GM23248 (cell line): Measurements from ENCODE around the gene GOLGA8M. TPM values are rescaled to one million over a fixed set of nuclear protein-coding genes. Genes with fewer than 3 reads are reported as not detected.
"Not testable (repeated sequence)": the region's sequence is repeated elsewhere in the genome, so short reads cannot be mapped to it uniquely, and the experiment has no call there.

Experiments
- DNase-seq: peaks from one replicate; pipeline ENCODE4 v3.0.0-alpha.2; 2015
- H2AFZ ChIP-seq: fragments of 200-600 bp; sonication (generic); 2 replicates; pipeline ENCODE4 v1.6.1; 2016; ENCODE audit warnings: antibody characterized with exemption
- H3F3A ChIP-seq: fragments of 200-600 bp; sonication (generic); 2 replicates; pipeline ENCODE4 v1.6.1; 2016; ENCODE audit warnings: mild to moderate bottlenecking, antibody characterized with exemption, mixed run types; ENCODE audit not compliant: insufficient read depth
- H3K27ac ChIP-seq: fragments of 200-600 bp; sonication (generic); 2 replicates; pipeline ENCODE4 v1.5.1; 2016; ENCODE audit warnings: mild to moderate bottlenecking
- H3K27me3 ChIP-seq: fragments of 200-600 bp; sonication (generic); replicated peaks from 2 replicates; pipeline ENCODE4 v1.6.1; 2016; ENCODE audit warnings: mild to moderate bottlenecking; ENCODE audit not compliant: insufficient read depth
- H3K36me3 ChIP-seq: fragments of 200-600 bp; sonication (generic); 2 replicates; pipeline ENCODE4 v1.6.1; 2016; ENCODE audit warnings: low read depth, mild to moderate bottlenecking
- H3K4me1 ChIP-seq: fragments of 200-600 bp; sonication (generic); 2 replicates; pipeline ENCODE4 v1.6.1; 2016; ENCODE audit warnings: mild to moderate bottlenecking; ENCODE audit not compliant: insufficient read depth
- H3K4me2 ChIP-seq: fragments of 200-600 bp; sonication (generic); one replicate; pipeline ENCODE4 v1.6.1; 2016; ENCODE audit warnings: mild to moderate bottlenecking; ENCODE audit not compliant: unreplicated experiment
- H3K4me3 ChIP-seq: fragments of 200-600 bp; sonication (generic); 2 replicates; pipeline ENCODE4 v1.5.1; 2016; ENCODE audit warnings: mild to moderate bottlenecking
- H3K79me2 ChIP-seq: fragments of 200-600 bp; sonication (generic); 2 replicates; pipeline ENCODE4 v1.6.1; 2016; ENCODE audit warnings: mild to moderate bottlenecking; ENCODE audit not compliant: insufficient read depth
- H3K9ac ChIP-seq: fragments of 200-600 bp; sonication (generic); 2 replicates; pipeline ENCODE4 v1.6.1; 2016; ENCODE audit warnings: mild to moderate bottlenecking
- H3K9me2 ChIP-seq: fragments of 200-600 bp; sonication (generic); 2 replicates; pipeline ENCODE4 v1.6.1; 2016; ENCODE audit warnings: mixed run types, mild to moderate bottlenecking, moderate library complexity; ENCODE audit not compliant: insufficient read depth
- H3K9me3 ChIP-seq: fragments of 200-600 bp; sonication (generic); one replicate; pipeline ENCODE4 v1.6.1; 2017; ENCODE audit warnings: low read depth
- H4K20me1 ChIP-seq: fragments of 200-600 bp; sonication (generic); 2 replicates; pipeline ENCODE4 v1.6.0; 2016; ENCODE audit not compliant: insufficient read depth
- WGBS, 2 experiments: methylation state at CpG; one replicate each; pipeline ENCODE4 v1.1.6; 2015 to 2017; ENCODE audit warnings: low lambda C conversion rate in 2 of 2, low coverage in 1 of 2; ENCODE audit errors: missing lambda C conversion rate in 2 of 2; 5-methylcytosine and 5-hydroxymethylcytosine counted together
- in situ Hi-C: fragments of 300-500 bp; cut with MboI; formaldehyde crosslinking; loops from 2 replicates; pipeline ENCODE4 v1.15.0; 2020
- polyA plus RNA-seq: library from polyadenylated mRNA; unstranded; fragments of >200 nt; fragmentation: Nextera tagmentation; extraction: Ambion mirVana; gene quantifications from 2 replicates; pipeline ENCODE4 v1.2.1, GENCODE V29; 2016
- total RNA-seq: library from RNA; depleted of rRNA; stranded (reverse); fragments of >200 nt; shearing (Covaris generic); gene quantifications from 2 replicates; pipeline ENCODE4 v1.2.3, GENCODE V29; 2014

The GOLGA8M gene
- total and polyA plus RNA-seq, 2 experiments from 2014 or later, result 0.48 TPM; not detected in 1

DNA sequence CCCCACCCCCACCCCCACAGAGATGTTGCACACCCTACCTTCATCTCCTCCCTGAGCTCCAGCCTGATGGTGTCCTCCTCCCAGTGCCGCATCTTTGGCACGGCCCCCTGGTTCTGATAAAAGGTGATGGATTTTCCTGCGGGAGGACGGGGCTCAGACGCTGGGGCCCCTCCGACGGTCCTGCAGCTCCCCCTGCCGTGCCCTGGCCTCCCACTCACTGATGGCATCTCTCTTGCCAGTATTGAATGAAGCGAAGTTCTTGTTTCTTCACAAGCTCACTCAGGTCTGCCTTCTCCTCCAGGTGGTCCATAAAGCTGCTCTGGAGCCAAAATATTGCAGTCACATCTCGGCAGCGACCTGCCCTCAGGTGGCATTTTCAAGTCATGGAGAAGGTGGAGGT is 9.8 kb downstream of the GOLGA8M start:
- H4K20me1 ChIP-seq, in situ Hi-C loops, H3K4me1 ChIP-seq, H3K9me3 ChIP-seq, H3K9ac ChIP-seq, H2AFZ ChIP-seq, H3K36me3 ChIP-seq, H3K4me3 ChIP-seq, H3K27ac ChIP-seq, H3K79me2 ChIP-seq, H3K27me3 ChIP-seq, H3K4me2 ChIP-seq, DNase-seq, H3K9me2 ChIP-seq, H3F3A ChIP-seq: not testable (repeated sequence)
- 60 to 78% methylated on average over 7 to 8 of the region's 11 CpGs for WGBS, 2 experiments

DNA sequence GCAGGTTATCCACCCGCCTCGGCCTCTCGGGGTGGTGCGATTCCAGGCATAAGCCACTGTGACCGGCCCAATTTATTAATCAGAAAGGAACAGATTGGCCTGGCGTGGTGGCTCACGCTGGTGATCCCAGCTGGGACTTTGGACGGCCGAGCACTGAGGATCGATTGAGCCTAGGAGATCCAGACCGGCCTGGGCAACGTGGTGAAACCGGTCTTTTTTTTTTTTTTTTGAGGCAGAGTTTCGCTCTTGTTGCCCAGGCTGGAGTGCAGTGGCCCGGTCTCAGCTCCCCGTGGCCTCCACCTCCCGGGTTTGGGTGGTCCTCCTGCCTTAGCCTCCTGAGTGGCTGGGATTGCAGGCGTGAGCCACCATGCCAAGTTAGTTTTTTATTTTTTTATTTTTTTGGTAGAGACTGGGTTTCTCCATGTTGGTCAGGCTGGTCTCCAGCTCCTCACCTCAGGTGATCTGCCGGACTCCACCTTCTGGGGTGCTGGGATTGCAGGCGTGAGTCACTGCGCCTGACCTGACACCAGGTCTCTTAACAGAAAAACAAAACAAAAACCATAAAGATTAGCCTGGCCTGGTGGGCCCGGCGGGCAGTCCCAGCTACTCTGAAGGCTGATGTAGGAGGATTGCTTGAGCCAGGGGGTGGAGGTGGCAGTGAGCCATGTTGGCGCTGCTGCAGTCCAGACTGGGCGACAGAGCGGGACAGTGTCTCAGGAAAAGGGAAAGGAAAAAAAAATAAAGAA is 18.0 kb downstream of the GOLGA8M start:
- WGBS, 2 experiments, result 90 to 91% methylated on average over 25 to 26 of the region's 26 CpGs
- H3F3A ChIP-seq, in situ Hi-C loops: not testable (repeated sequence)

DNA sequence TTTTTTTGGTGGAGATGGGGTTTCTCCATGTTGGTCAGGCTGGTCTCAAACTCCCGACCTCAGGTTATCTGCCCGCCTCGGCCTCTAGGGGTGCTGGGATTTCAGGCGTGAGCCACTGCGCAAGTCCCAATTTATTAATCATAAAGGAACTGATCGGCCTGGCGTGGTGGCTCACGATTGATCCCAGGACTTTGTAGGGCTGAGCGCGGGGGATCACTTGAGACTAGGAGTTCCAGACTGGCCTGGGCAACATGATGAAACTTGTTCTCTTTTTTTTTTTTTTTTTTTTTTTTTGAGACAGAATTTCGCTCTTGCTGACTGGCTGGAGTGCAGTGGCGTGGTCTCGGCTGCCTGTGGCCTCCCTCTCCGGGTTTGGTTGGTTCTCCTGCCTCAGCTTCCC is 19.2 kb downstream of the GOLGA8M start:
- H3K27ac ChIP-seq, H3K79me2 ChIP-seq, H4K20me1 ChIP-seq, H3F3A ChIP-seq, H3K9me2 ChIP-seq, H2AFZ ChIP-seq, H3K4me2 ChIP-seq, H3K4me1 ChIP-seq, DNase-seq, H3K4me3 ChIP-seq, H3K36me3 ChIP-seq, H3K9me3 ChIP-seq, in situ Hi-C loops, H3K9ac ChIP-seq, H3K27me3 ChIP-seq: not testable (repeated sequence)
- 97% methylated on average over 7 to 10 of the region's 14 CpGs for whole genome bisulfite sequencing, 2 experiments

More for the DNA sequence above, 18.0 kb downstream of the GOLGA8M start:
- not testable (repeated sequence) for H3K79me2 ChIP-seq, H3K4me2 ChIP-seq, H3K4me3 ChIP-seq, H3K9ac ChIP-seq, H3K9me3 ChIP-seq, H3K9me2 ChIP-seq, DNase-seq, H2AFZ ChIP-seq, H3K4me1 ChIP-seq, H3K36me3 ChIP-seq, H3K27me3 ChIP-seq, H4K20me1 ChIP-seq, H3K27ac ChIP-seq

DNA sequence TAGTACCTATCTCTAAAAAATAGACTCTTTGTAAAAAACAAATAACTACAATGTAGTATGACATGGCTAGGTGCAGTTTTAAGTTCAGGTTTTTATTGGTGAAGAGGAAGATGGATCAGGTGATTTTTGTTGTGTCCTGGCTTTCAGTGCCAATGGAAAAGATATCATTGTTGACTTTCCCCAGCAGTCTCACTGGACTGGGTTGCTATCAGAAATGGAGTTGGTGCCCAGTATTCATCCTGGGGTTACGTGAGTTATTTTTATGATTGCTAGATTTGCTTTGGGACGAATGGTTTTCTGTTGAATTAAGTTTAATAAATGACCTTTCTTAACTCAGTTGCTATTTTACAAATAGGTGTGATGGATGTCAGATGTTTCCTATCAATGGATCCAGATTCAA is 38.7 kb downstream of the GOLGA8M start:
- H4K20me1 ChIP-seq, H3K27ac ChIP-seq, H3K79me2 ChIP-seq, H3K4me3 ChIP-seq, DNase-seq, H2AFZ ChIP-seq, H3F3A ChIP-seq, in situ Hi-C loops, H3K4me1 ChIP-seq, H3K9me2 ChIP-seq, H3K36me3 ChIP-seq, H3K4me2 ChIP-seq, H3K9ac ChIP-seq, H3K9me3 ChIP-seq, H3K27me3 ChIP-seq: not testable (repeated sequence)
- no CpG with 5 or more reads among the region's 2 CpGs for WGBS, 2 experiments

DNA sequence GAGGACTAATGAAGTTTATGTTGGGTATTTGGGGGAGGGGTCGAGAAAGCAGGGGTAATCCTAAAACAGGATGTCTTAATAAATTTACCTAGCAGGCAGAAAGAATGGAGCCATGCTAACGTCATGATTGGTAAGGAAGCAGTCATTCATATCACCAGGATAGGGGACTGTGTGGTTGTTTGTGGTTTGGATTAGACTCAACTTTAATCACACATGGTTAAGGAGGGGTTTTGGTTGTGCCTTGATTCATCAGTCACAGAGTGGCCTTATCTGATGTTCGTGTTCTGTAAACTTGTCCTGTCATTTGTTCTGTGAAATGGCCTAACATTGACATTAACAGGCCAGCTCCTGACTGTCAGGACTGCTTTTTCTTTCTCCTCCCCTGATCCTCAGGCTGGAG is 40.1 kb downstream of the GOLGA8M start:
- DNase-seq, H3K9me2 ChIP-seq, H4K20me1 ChIP-seq: not testable (repeated sequence)

DNA sequence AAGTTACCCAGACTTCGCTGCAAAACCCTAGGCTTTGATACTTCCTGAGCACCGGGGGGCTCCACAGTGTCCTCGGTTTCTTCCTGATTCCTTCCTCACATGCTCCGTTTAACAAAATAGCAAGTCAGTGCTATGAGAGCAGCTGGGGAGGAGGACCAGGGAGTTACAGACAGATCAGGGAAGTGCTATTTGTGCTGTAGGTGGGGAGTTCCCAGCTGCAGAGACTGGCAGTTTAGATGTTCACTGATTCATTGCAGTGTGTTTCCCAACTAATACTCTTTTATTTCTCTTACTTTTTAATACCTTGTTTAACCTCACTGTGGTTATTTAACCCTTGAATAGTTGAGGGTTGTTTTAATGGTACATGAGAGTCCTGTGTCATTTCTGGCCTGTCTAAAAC is 45.8 kb downstream of the GOLGA8M start:
- H3K4me2 ChIP-seq, H3K4me3 ChIP-seq, H3K36me3 ChIP-seq, H3F3A ChIP-seq, DNase-seq, H3K9me3 ChIP-seq, H3K4me1 ChIP-seq, H4K20me1 ChIP-seq, H3K27ac ChIP-seq, in situ Hi-C loops, H3K79me2 ChIP-seq, H3K9ac ChIP-seq, H3K9me2 ChIP-seq, H3K27me3 ChIP-seq, H2AFZ ChIP-seq: not testable (repeated sequence)
- WGBS, 2 experiments, result no CpG with 5 or more reads among the region's 4 CpGs

More for the DNA sequence above, 40.1 kb downstream of the GOLGA8M start:
- H3K79me2 ChIP-seq, H3K36me3 ChIP-seq, H2AFZ ChIP-seq, H3K9ac ChIP-seq, H3K27me3 ChIP-seq, H3K4me3 ChIP-seq, H3F3A ChIP-seq, H3K27ac ChIP-seq, H3K4me2 ChIP-seq, H3K4me1 ChIP-seq, H3K9me3 ChIP-seq, in situ Hi-C loops: not testable (repeated sequence)
- no CpG with 5 or more reads among the region's 3 CpGs for WGBS, 2 experiments

DNA sequence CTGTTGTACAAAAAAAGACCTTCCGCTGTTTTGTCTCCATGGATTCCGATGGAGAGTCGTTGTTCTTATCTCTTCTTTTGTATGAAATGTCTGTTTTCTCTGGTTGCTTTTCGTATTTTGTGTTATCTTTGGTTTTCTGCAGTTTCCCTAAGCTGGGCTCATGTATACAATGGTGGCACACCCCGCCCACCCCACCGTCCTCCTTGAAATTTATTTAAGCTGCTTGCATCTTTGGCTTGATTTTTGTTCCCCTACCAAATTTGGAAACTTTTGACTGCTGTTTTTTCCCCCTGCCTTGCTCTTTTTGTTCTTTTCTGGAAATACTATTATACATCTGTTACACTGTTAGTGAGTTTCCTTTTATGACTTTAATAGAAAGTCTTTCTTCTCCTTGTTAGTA is 47.6 kb downstream of the GOLGA8M start:
- H4K20me1 ChIP-seq, H3F3A ChIP-seq, H3K79me2 ChIP-seq, H3K4me1 ChIP-seq, H3K27me3 ChIP-seq, H3K9ac ChIP-seq, DNase-seq, H3K27ac ChIP-seq, in situ Hi-C loops, H3K4me2 ChIP-seq, H3K9me2 ChIP-seq, H2AFZ ChIP-seq, H3K4me3 ChIP-seq, H3K36me3 ChIP-seq, H3K9me3 ChIP-seq: not testable (repeated sequence)
- 92 to 96% methylated on average over 6 of the region's 6 CpGs for WGBS, 2 experiments

DNA sequence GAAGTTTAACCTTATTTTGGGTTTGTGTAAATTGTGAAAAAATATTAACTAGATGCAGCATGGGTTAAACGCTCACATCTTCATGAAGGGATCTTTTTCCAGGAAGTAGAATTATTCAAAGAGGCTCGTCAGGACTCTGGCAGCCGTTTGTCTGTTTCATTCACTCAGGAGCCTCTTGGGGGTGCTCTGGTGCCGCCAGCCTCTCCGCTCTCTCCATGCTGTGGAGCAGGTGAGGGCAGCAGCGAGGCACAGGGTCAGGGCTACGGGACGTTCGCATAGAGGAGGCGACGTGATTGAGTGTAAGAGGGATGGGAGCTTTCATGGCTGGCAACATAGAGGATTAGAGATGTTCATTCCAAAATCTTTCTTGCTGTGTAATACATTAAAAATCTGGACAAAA is 48.5 kb downstream of the GOLGA8M start:
- WGBS, 2 experiments, result no CpG with 5 or more reads among the region's 11 CpGs
- H3K9me2 ChIP-seq, H3K79me2 ChIP-seq, H3K4me1 ChIP-seq, H3K4me3 ChIP-seq, H3K27ac ChIP-seq, in situ Hi-C loops, H3K36me3 ChIP-seq, H4K20me1 ChIP-seq, H3K27me3 ChIP-seq, H3K9ac ChIP-seq, H3F3A ChIP-seq, H3K9me3 ChIP-seq, DNase-seq, H2AFZ ChIP-seq, H3K4me2 ChIP-seq: not testable (repeated sequence)
